Stimulated activated CD4-positive, alpha-beta T cell treated with anti-CD3 and anti-CD28 coated beads, Interleukin-1b, Interleukin-23, amount 100 ng/mL, for 4 hours (primary cell): Measurements from ENCODE around the gene VCP.

Source experiments
- DNase-seq, 2 donors: peaks; one replicate each; pipeline ENCODE4 v3.0.0-alpha.2; 2020; ENCODE audit warnings: low read depth in 2 of 2

Gene VCP

GRCh38 chr9:35072461-35073278, at the start of gene VCP:
Gene VCP, minus strand, starts transcription at chr9:35072625. Its CDS starts 272 bp downstream, at chr9:35072353.
- peak; percentile 90 to 94 for DNase-seq

GRCh38 chr9:35116898-35117551, 44.6 kb upstream of the VCP start:
- peak; percentile 66 to 88 for DNase-seq

DNA sequence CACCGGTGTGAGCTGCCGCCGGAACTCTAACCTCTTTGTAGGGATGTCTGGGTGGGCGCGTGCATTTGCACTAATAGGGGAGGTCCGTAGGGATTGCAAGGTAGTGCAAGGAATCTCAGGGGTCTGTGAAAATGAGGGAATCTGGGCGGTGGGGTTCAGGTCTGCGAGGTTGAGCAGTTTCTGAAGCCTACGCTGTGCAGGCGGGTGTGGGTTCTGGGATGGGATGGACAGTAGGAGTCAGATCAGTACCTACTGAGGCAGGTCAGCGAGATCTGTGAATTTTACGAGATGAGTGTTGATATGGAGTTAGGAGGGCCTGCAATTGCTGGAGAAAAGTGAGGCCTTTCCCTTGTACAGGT, 44.1 kb upstream of the VCP start:
- no peak for DNase-seq

DNA sequence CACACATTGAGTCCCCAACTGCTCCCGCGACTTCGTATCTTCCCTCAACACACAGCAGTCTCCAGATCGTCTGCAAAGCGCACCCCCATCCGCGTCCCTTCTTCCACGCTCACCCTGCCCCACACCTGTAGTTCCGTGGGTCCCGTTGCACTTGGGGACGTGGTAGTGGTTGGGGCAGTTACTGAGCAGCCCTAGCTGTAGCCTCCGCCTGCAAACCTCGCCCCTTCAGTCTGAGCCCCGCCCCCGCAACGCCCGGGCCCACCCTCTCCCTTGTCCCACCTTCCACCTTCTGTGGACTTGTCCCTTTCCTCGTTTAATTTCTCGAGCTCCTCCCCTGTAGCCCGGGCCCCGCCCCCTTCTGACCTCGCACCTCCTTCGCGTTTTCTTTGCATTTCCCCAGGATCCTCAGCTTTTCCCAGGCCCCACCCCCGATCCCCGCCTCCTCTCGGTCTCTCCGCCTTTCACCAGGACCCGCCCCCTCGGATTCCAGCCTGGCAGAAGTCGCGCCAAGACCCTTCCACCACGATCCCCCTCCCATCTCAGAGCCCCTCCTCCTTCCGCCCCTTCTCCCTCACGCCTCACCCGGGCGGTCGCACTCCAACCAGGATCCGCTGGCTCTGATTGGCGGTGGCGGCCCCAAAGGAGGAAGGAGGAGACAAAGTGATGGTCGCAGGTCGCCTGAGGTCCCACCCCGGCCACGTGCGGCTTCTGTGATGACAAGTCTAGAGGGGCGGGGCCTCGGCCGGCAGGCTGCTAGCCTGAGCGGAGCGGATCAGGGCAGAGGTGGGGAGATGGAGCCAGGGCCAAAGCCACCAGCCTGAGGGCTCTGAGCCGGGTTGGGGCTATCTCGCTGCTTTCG, 43.5 kb upstream of the VCP start, which contains the start of gene ATOSB:
Gene ATOSB (minus strand): TSS at position 183 of the 859 bp plus-strand sequence. CDS start 7,588 bp downstream, outside the sequence.
- DNase-seq, result peak; percentile 74 to 88

GRCh38 chr9:35114840-35115628, 42.6 kb upstream of the VCP start:
- DNase-seq, result no peak

GRCh38 chr9:35114113-35114839, 41.9 kb upstream of the VCP start:
- peak; percentile 34 to 40 for DNase-seq

DNA sequence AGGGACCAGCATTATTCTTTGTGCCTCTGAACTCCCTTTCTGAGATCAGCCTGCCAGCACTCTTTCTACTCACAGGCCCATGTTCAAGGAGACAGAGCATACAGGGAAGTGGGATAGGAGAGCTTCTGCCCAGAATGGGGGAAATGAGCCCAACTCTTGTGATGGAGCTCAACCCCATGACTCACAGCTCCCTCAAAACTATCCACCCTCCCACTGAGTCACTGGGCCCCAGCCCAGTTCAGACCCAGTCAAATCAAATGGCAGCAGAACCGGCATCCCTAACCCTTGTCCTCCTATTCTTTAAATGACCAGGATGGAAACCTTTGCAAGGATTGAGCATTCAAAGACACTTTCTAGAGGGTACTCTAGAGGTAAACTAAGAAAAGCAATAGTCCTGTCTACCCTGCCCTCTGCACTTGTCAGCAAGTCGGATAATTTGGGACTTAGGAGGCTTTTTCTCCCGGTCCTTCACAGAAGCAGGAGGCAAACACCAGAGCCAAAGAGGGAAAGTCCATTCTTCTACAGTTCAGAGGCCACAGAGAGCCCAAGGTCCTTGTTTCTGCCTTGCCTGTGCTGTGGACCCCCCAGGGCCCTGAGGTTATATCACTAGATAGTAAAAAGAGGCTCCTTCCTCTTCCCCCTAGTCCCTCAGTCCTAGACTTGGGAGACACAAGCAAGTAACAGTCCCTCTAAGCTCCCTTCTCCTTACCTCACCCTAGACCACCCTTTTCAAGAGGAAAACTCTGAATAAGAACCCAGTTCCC, 40.0 kb upstream of the VCP start:
- DNase-seq, result no peak

- peak; percentile 93 to 95 for DNase-seq
Measured at GRCh38 chr9:35111001-35111933, 38.8 kb upstream of the VCP start.

DNA sequence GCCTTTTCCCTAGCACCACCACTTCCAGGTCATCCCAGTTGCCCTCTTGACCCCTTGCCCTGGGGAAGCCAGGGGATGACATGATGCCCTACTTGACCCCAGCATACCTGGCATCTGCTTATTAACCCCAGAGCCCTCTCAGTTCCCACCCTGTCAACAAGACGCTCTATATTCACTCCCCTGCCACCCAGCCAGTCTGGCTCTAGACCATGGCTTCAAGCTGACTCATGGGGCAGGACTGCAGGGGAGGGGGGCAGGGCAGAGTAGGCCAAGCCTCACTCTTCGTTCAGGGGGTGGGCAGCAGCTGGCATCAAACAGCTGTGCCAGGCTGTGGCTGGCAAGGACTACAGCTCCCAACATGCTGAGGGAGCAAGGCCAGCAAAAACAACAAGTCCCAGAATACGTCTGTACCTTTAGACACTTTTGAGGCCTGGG, 37.9 kb upstream of the VCP start:
- no peak for DNase-seq

GRCh38 chr9:35108946-35109575, 36.6 kb upstream of the VCP start:
- no peak for DNase-seq

DNA sequence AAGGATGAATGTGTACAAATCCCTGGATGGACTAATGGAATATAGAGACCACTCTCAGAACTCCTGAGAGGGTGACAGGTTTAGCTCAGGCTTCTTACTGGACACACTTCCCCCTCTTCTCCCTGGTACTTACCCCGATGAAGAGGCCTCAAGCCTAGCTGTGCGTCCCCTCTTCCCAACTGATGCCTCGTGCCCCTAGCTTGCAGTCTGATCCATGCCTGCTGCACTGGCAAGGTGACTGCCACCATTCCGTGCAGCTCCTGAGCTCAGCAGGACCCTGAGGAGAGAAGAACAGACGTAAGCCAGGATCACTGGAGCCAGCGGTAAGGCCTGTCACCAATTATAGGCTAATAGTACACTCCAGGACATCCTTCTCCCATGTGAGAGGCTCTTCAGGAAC, 36.0 kb upstream of the VCP start:
- no peak for DNase-seq

- DNase-seq, result no peak
Measured at GRCh38 chr9:35107297-35108290, 35.2 kb upstream of the VCP start.

DNA sequence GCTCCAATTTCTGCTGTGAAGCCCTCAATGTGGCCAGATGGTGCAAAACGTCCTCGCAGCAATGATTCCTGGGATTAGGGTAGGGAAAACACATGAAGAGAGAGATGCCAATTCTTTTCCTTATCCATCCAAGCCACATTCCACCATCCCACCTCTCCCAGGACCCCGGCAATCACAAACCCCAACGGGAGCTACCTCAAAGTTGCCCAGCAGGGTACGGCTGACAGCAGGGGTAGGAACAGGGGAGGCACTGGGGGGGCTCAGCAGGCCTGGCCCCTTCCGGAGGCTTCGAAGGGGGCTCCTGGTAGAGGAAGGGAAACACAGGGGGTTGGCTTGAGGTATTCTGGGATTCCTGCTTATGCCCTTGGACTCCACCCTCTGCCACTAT, 33.9 kb upstream of the VCP start:
- DNase-seq, result no peak

GRCh38 chr9:35105571-35106342, 33.3 kb upstream of the VCP start:
- no peak for DNase-seq

DNA sequence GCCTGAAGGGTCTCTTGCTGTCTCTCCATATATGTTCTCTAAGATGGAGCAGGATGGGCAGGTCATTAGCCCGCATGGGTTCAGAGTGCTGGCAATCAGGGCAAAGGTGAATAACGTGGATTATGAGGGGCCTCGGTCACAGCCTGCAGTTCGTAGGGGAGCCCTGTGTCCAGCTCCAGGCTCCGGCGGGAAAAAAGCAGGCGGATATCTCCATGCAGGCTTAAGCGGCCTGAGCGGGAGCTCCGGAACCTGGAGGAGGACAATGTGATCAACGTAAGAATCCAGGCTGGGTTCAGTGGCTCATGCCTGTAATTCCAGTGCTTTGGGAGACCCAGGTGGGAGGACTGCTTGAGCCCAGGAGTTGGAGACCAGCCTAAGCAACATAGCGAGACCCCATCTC, 32.7 kb upstream of the VCP start:
- no peak for DNase-seq

DNA sequence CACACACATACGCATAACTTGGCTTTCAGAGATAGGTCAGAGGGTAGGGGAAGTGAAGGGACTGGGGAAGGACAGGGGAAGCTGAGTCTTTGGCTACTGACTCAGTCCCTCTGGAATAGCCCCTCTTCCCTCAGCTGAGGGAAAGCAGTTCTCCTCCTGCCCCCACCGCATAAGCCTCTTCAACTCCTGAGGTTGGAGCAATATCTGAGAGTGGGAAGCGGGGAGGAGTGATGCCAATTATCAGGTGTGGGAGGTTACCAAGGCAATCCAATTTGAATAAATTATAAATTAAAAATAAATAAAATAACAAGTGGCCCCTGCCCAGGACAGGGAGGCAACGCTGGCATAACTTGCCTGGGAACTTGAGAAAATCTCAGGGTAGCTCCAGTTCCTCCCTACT, 32.2 kb upstream of the VCP start:
- no peak for DNase-seq
